HG03103 (cell line): ENCODE measurements around the gene ELAVL1.

ENCODE experiments used
- ATAC-seq: cut with Tn5 transposase; IDR thresholded peaks from one replicate; pipeline ENCODE4 v1.9.1; 2021; ENCODE audit warnings: low read depth; ENCODE audit not compliant: unreplicated experiment

Gene ELAVL1

DNA sequence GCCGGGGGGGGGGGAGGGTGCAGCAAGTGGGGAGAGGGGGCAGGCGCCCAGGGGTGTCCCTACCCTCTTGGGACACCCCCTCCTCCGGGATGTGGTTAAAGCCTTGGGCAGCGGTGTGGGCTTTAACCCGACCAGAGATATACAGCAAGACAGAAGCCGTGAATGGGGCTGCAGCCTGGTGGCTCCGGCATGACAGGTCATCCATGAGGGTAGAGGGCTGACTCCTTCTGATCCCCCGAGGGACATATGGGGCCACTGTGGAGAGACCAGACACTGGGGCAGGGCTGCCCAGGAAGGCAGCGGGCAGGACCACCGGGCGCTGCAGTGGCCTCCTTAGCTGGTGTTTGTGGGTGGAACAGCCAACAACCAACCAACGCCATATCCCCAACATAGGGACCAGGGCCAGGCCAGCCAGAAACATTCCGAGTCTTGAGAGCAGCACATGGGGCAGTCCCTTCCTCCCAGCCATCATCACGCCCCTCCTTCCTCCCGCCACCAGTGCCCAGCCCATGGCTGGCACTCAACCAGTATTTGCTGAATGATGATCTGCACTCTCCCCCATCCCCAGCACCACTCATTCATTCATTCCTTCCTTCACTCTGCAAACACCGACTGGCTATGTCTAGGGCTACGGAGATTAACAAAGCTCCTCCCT, 18.2 kb downstream of the ELAVL1 start:
- no peak for ATAC-seq

DNA sequence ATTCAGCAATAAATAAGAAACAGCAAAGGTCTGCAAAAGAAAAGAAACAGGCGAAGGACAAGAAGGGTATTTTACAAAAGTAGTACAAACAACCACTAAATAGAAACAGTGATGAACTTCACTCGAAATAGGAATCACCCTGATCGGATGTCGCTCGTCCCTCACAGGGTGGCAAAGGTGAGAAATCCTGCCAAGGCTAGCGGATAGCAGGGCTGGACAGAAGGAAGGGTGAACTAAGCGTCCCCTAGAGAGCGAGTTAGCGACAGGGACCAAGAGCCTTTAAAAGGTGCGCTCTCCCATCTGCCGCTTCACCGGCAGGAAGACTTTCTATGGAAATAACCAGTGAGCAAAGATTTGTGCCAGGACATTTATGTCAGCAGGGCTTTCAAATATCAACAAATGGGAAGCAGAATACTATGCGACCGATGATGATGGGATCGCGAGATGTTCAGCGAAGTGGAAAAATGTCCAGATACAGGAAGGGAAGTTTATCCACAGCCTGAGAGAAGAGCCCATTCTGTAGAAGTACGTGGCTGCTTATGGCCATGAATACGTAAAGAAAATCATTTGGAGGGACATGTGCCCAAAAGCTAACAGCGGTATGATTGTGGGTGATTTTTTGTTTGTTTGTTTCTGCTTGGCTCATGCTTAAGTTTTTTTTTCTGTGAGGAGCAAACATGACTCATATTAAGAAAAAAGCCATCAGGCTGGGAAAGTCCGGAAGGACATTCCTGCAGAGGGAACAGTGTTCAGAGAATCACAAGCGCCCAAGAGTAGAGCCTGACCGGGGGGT, 18.9 kb downstream of the ELAVL1 start:
- no peak for ATAC-seq

- ATAC-seq, result no peak
Measured at GRCh38 chr19:7985481-7985911, 19.9 kb downstream of the ELAVL1 start.

GRCh38 chr19:7983995-7984837, 21.2 kb downstream of the ELAVL1 start:
- no peak for ATAC-seq

GRCh38 chr19:7983286-7983950, 22.0 kb downstream of the ELAVL1 start:
- ATAC-seq, result no peak

- ATAC-seq, result no peak
Measured at GRCh38 chr19:7982651-7983099, 22.8 kb downstream of the ELAVL1 start.

GRCh38 chr19:7982103-7982502, 23.3 kb downstream of the ELAVL1 start:
- no peak for ATAC-seq

DNA sequence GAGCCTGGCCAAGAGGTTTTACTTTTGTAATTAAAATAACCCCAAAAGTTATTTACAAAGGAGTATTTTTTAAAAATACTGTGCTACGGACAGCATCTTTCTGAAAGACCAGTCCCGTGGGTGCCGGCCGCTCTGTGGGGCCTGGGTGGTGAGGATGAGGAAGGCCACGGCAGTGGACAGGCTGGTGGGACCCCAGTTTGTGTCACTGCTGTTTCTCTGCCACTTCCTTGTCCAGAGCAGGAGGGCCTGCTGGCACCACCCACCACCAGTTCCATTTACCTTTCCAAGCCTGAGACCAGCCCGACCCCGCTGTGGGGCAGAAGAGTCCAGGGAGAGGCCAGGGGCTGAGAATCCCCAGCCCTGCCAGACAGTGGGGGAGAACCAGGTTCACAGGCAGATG, 23.8 kb downstream of the ELAVL1 start:
- no peak for ATAC-seq

GRCh38 chr19:7981199-7981598, 24.2 kb downstream of the ELAVL1 start:
- ATAC-seq, result no peak

- no peak for ATAC-seq
Measured at GRCh38 chr19:7980635-7981121, 24.8 kb downstream of the ELAVL1 start.

DNA sequence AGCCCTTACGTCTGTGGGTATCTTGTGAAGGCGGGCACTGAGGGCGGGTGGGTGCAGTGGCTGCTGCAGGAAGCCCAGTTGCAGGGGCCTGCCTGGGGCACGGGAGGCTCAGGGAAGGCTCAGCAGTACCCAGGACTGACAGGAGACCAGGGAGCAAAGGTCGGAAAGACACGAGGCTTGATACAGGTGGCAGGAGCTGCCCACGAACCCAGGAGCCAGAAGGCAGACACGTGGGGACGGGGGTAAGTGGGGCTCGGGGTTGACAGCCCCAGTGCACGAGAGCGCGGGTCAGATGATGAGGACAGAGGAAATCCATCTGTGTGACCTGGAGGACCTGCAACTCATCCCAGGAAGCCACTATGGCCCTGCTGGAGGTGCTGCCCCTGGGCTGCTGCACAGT, 25.3 kb downstream of the ELAVL1 start:
- no peak for ATAC-seq

DNA sequence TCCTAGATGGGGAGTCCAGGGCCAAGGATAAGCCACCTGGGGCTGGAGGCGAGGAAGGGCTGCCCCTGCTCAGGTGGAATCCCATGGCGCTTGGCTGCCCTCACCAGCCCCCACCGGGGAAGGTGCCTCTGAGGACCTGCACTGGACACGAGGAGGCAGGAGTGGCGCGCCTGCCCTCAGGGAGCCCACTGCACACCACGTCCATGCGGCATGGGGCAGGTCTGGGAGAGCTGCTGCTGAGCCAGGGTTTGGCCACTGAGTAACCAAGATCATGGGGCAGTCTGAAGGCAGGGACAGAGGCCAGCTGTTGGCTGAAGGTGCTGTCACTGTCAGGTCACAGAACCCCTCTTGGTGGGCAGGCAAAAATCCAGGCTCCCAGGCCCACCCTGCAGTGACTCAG, 25.9 kb downstream of the ELAVL1 start:
- no peak for ATAC-seq

DNA sequence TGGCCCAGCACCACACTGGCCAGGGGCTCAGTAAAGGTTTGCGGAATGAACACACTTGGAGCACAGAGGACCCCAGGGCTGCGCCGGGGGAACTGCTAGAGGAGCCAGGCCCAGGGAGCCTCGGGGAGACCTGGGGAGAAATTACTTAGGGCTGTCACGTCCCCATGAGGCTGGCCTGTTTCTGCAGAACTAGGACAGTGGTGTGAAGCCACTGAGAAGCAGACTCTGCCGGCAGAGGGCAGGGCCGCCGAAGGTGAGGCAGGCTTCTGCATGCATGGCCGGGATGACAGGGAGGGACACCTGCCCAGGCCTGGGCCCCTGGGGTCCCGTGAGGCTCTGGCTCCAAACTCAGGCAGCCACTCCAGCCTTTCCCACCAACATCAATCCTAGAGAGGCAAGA, 26.4 kb downstream of the ELAVL1 start:
- no peak for ATAC-seq

DNA sequence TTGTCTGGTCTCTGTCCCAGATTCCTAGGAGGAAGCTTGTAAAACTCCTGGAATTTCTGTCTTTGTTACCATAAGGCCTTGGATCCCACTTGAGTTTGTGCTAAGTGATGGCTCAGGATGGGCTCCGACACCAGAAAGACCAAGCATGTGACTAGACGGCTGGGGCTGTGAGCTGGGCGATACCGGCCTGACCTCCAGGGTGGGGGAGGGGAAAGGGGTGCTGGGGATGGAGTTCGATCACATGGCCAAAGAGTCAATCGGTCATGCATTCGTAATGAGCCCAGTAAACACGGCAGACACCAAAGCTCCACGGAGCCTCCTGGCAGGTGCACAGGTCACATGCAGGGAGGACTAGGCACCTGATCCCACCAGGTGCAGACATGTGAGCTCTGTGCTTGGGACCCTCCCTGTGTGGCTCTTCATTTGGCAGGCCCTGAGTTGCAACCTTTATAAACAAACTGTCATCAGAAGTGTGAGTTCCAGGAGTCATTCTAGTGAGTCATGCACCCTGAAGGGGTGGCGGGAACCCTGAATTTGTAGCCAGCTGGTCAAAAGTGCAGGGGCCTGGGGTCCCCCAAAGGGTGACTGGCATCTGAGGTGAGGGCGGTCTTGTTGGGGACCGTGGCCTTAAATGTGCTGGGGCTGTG, 27.1 kb downstream of the ELAVL1 start:
- no peak for ATAC-seq

GRCh38 chr19:7977723-7978040, 27.8 kb downstream of the ELAVL1 start:
- ATAC-seq, result no peak

GRCh38 chr19:7977021-7977722, 28.3 kb downstream of the ELAVL1 start:
- no peak for ATAC-seq

DNA sequence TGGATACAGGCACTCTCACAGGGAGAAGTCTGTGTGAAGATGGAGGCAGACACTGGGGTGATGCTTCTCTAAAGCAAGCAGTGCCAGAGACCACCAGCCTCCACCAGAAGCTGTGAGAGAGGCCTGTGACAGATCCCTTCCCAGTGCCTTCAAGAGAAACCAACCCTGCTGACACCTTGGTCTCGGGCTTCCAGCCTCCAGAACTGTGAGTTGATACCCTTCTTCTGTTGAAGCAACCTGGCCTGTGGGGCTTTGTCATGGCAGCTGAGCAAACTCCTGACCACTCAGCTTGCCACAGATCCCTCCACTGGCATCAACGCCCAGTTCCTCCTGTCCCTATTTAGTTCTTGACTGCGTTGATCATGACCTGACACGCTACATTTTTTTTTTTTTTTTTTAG, 29.0 kb downstream of the ELAVL1 start:
- ATAC-seq, result no peak

- ATAC-seq, result no peak
Measured at GRCh38 chr19:7975037-7975436, 30.4 kb downstream of the ELAVL1 start.

GRCh38 chr19:7973883-7974282, 31.6 kb downstream of the ELAVL1 start:
- ATAC-seq, result no peak
